GM19238 (cell line): ENCODE measurements around the gene PSMG3.
"Not testable (repeated sequence)": the region's sequence is repeated elsewhere in the genome, so short reads cannot be mapped to it uniquely, and the experiment has no call there.

Source experiments
- DNase-seq: peaks from one replicate; pipeline ENCODE4 v3.0.0; 2011; ENCODE audit warnings: low spot score; ENCODE audit not compliant: insufficient read length

Gene PSMG3

DNA sequence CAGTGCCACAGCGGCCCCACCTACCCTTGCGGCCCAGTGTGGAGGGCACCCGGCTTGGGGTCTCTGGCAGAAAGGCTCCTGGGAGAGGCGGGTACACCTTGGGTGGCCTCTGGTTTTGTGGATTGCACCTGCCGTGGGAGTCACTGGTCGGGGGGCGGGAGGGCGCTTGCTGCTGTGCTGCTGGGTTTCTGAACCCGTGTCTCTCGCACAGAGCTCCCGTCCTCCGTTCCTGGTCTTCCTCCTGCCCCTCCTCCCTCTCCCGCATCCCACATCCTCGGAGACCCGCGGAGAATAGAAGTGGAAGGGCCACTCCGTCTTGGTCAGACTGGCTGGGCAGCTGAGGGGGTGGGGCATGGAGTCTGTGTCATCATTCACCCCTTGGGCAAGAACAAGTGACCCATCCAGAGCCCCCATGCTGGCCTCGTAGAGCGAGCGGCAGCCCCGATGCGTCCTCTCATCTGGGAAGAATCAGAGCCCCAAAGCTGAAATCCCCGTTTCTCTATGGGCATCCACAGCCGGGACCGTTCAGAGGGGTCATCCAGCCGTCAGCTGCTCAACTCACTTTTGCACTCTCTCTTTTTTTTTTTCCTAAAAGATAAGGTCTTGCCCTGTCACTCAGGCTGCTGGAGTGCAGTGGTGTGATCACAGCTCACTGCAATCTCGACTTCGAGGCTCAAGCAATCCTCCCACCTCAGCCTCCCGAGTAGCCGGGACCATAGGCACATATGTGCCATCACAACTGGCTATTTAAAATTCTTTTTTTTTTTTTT lies 35.3 kb downstream of the PSMG3 start:
- no peak for DNase-seq

- peak; percentile 74 for DNase-seq
Observed at GRCh38 chr7:1533547-1534329, 36.1 kb downstream of the PSMG3 start.

DNA sequence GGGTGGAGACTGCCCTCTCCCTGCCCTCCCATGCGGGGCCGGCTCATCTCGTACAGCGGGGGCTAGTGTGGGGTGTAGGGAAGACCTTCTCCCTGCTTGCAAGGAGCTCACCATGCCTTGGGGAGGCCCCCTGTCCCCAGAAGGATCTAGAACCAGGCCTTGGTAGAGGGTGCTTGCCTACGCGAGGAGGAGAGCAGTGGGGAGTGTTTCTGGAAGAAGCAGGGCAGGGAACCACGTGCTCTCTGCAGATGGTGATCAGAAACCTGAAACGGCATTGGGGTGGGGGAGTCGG lies 36.6 kb downstream of the PSMG3 start:
- DNase-seq, result no peak

DNA sequence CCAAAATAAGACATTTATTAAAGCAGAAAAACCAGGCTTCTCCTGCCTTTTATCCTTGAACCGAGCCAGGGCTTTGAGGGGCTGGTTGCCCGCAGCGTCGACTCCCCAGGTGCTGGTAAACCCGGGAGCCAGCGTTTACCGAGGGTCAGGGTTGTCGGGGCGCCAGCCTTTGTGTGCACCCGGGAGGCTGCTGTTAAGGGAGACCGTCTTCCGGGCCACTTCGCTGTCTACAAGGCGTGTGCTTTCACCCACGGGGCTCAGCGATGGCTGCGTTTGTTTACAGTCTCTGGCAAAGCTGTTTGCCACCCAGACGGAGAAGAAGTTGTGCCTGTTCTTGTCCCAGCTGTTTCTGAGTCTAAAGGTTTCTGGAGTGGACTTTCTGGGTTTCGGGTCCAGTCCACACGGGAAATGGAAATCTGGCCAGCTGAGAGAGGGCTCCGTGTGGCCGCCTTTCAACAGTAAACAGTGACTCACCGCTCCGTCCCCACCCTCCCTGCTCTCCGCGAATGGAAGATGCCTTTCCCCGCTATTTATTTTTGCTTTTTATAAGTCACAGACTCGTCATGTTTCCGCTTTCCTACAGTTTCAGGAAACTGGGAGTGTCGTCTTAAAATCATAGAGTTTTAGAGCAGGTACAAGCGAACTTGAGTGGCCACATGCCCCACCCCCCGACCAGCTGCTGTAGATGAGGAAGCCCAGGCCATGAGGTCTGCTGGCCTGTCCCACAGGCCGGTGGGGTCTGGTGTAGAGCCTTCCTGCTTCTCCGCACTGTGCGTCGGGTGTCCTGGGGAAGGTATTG lies 37.2 kb downstream of the PSMG3 start:
- peak; percentile 55 for DNase-seq

GRCh38 chr7:1531979-1532455 lies 37.8 kb downstream of the PSMG3 start:
- DNase-seq, result no peak

DNA sequence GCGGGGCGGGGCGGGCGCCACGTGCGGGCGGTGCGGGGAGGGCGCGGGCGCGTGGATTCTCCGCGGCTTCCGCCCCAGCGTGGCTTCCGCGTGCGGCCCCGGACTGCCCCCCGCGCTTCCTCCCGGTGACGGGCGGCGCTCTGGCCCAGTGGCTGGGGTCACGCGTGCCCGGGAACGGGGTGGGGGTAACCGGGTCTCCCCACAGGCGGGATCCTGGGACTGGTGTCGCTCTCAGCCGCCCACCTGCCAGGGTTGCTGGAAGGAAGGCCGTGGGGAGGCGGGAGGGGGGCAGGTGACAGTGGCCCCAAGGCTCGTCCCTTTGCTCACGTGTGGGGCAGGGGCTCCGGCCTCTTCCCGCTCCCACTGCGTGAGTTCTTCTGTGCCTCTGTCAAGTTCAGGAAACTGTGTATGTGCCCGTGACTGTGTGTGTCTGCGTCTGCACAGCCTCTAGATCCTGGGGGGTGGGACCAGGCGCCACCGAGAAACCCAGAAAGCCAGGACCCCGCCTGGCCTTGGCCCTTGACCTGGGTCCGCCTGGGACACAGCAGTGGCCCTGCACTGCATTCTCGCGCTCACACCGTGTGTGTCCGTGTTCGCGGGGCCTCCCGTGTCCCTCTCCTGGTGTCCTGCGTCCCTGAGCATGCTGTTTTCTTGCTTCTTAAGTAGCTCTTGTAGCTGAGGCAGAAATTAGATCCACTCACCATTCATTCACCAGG lies 38.4 kb downstream of the PSMG3 start:
- peak; percentile 65 for DNase-seq

GRCh38 chr7:1530946-1531262 lies 38.9 kb downstream of the PSMG3 start:
- DNase-seq, result peak; percentile 66

DNA sequence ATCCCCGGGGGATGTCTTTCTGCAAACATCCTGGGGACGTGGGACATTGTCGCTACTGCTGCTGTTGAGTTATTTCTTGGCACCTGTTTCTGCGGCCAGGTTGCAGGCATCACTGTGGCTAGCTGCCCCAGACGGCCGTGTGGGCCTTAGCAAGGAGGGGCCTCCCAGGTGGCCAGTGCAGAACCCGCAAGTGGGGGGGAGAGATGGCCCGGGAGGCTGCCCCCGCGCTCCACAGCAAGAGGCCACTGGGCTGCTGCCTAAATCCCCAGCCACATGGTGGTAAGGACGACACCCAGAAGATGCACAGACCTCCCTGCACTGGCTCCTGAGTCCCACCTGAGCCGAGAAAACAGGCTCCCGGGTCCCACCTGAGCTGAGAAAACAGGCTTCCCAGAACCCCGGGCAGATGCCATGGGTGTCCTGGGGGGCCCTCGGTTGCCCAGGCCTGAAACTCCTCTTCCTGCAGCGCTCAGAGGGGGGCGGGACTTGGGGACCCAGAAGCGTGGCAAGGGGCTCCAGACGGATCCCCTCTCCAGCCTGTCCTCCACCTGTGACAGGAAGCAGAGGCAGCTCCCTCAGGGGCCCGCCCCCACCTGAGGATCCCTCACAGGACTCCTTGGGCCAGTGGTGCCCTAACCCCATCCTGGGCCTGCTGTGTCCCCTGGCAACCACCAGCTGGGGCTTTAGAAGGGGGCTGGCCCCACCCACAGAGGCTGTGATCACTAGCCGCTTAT lies 40.3 kb downstream of the PSMG3 start:
- DNase-seq, result no peak

GRCh38 chr7:1526271-1526754 lies 43.5 kb downstream of the PSMG3 start:
- no peak for DNase-seq

- DNase-seq, result no peak
Observed at GRCh38 chr7:1525409-1525808, 44.4 kb downstream of the PSMG3 start.

- DNase-seq, result no peak
Observed at GRCh38 chr7:1523844-1524243, 46.0 kb downstream of the PSMG3 start.

GRCh38 chr7:1523208-1523607 lies 46.6 kb downstream of the PSMG3 start:
- no peak for DNase-seq

- no peak for DNase-seq
Observed at GRCh38 chr7:1521456-1521855, 48.4 kb downstream of the PSMG3 start.

DNA sequence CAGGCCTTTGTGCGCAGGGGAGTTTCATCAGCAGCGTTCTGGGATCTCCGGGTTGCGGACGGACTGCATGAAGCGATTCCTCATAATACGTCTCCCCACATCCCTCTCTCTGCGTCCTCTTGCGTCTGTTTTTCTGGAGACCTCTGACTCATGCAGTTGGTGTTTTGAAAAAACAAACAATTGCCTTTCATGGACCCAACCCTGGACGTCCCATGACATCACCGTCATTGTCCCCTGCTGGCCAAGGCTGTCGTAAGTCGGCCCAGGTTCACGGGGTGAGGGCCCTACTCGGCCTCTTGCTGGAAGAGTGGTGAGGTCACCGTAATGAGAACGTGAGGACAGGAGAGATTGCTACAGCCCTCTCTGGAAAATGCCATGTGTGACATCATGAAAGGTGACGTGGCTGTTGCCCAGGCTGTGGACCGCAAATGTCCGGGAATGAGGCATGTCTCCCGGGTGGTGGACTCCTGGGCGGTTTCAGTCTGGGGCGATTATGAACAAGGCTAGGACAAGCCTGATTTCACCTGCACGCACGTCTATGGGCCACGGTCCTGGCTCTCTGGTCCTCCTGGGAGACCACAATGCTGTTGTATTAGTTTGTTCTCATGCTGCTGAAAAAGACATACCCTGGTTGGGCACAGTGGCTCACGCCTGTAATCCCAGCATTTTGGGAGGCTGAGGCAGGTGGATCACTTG lies 49.1 kb downstream of the PSMG3 start:
- no peak for DNase-seq

DNA sequence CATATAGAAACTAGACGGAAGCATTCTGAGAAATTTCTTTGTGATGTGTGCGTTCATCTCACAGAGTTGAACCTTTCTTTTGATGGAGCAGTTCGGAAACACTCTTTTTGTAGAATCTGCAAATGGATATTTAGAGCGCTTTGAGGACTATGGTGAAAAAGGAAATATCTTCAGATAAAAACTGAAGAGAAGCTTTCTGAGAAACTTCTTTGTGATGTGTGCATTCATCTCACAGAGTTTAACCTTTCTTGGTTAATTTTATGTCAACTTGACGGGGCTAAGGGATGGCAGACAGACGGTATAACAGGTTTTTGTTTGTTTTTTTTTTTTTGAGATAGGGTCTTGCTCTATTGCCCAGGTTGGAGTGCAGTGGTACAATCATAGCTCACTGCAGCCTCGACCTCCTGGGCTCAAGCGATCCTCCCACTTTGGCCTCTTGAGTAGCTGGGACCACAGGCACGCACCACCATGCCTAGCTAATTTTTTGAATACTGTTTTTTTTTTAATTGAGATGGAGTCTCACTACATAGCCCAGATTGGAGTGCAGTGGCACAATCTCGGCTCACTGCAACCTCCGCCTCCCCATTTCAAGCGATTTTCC lies 50.4 kb downstream of the PSMG3 start:
- not testable (repeated sequence) for DNase-seq
